DOHH2 (cell line): ENCODE measurements around the gene PSMD8.

Experiments
- CTCF ChIP-seq: fragments of 200-600 bp; sonication (generic); IDR thresholded peaks from one replicate; pipeline ENCODE4 v1.5.1; 2014; ENCODE audit warnings: antibody characterized with exemption, mild to moderate bottlenecking, low read depth, low read length; ENCODE audit not compliant: poor library complexity, severe bottlenecking
- EZH2phosphoT487 ChIP-seq: fragments of 200-600 bp; sonication (generic); IDR thresholded peaks from 2 replicates; pipeline ENCODE4 v1.6.1; 2017; ENCODE audit warnings: borderline replicate concordance, mild to moderate bottlenecking, antibody characterized with exemption, low read length, moderate library complexity, mixed read lengths

- TF ChIP-seq CTCF (no peak), EZH2phosphoT487 (no peak)
Measured at GRCh38 chr19:38395381-38396114, 21.2 kb downstream of the PSMD8 start.
